Posterior vena cava (tissue), 2 donors: Measurements from ENCODE around the gene GOSR1. TPM values are rescaled to one million over a fixed set of nuclear protein-coding genes. Genes with fewer than 3 reads are reported as not detected.
"Not testable (repeated sequence)": the region's sequence is repeated elsewhere in the genome, so short reads cannot be mapped to it uniquely, and the experiment has no call there.

Source experiments
- DNase-seq: peaks from one replicate; pipeline ENCODE4 v3.0.0-alpha.2; 2020; ENCODE audit warnings: low spot score
- intact Hi-C, 2 donors: fragments of 100-400 bp; cut with DNase I; formaldehyde crosslinking; loops; one replicate each; pipeline versions ENCODE4 v1.14.1 to v1.14.2; 2022 to 2023
- total RNA-seq, 2 donors: library from RNA; stranded (reverse); fragmentation: NEBNext Ultra II Directional; extraction: Animal tissue kit (Norgen Biotek cat#: 25700); gene quantifications; one replicate each; pipeline ENCODE4 v1.2.1, GENCODE V29; 2021
- donor health status: DM: yes; HTN: yes; CAD: no.
- donor health status: DM: yes; HTN: yes; CAD: no.

GOSR1 gene
- total RNA-seq, 2 donors from 2014 or later, result 40.1 to 43.7 TPM

- intact Hi-C loops, result no loop called here
These were observed 16.6 kb downstream of the GOSR1 start for GRCh38 chr17:30493780-30494179.

GRCh38 chr17:30495586-30495985, 18.4 kb downstream of the GOSR1 start:
- no peak for DNase-seq
- intact Hi-C loops, result no loop called here

More at GRCh38 chr17:30493780-30494179, 16.6 kb downstream of the GOSR1 start:
- no peak for DNase-seq

GRCh38 chr17:30503558-30503957, 26.4 kb downstream of the GOSR1 start:
- no peak for DNase-seq
- intact Hi-C loops, result no loop called here

GRCh38 chr17:30505868-30506417, 28.7 kb downstream of the GOSR1 start:
- no peak for DNase-seq
- intact Hi-C loops, result no loop called here

- intact Hi-C loops, result no loop called here
- DNase-seq, result no peak
These were observed 29.3 kb downstream of the GOSR1 start for GRCh38 chr17:30506481-30506880.

GRCh38 chr17:30513346-30513745, 36.1 kb downstream of the GOSR1 start:
- intact Hi-C loops, result no loop called here

GRCh38 chr17:30514895-30515596, 37.8 kb downstream of the GOSR1 start:
- no peak for DNase-seq
- intact Hi-C loops, result no loop called here

More at GRCh38 chr17:30513346-30513745, 36.1 kb downstream of the GOSR1 start:
- no peak for DNase-seq

- DNase-seq, result no peak
- intact Hi-C loops, result no loop called here
These were observed 40.6 kb downstream of the GOSR1 start for GRCh38 chr17:30517786-30518185.

- intact Hi-C loops, result no loop called here
- no peak for DNase-seq
These were observed 42.0 kb downstream of the GOSR1 start for GRCh38 chr17:30519166-30519565.

- intact Hi-C loops, result no loop called here
- no peak for DNase-seq
These were observed 42.5 kb downstream of the GOSR1 start for GRCh38 chr17:30519707-30520106.

GRCh38 chr17:30520436-30520835, 43.2 kb downstream of the GOSR1 start:
- DNase-seq, result no peak
- intact Hi-C loops, result no loop called here

GRCh38 chr17:30520882-30521281, 43.7 kb downstream of the GOSR1 start:
- no peak for DNase-seq
- intact Hi-C loops, result no loop called here

- DNase-seq, result no peak
- intact Hi-C loops, result no loop called here
These were observed 44.6 kb downstream of the GOSR1 start for GRCh38 chr17:30521766-30522165.

- DNase-seq, intact Hi-C loops: not testable (repeated sequence)
These were observed 46.0 kb downstream of the GOSR1 start for GRCh38 chr17:30523236-30523635.

GRCh38 chr17:30524847-30525246, 47.6 kb downstream of the GOSR1 start:
- DNase-seq, result no peak
- intact Hi-C loops, result no loop called here

GRCh38 chr17:30526401-30526800, 49.2 kb downstream of the GOSR1 start:
- intact Hi-C loops, result no loop called here
- DNase-seq, result no peak

- DNase-seq, intact Hi-C loops: not testable (repeated sequence)
These were observed 51.5 kb downstream of the GOSR1 start for GRCh38 chr17:30528701-30529100.

- DNase-seq, result no peak
- intact Hi-C loops, result no loop called here
These were observed 53.3 kb downstream of the GOSR1 start for GRCh38 chr17:30530346-30531025.

- no peak for DNase-seq
- intact Hi-C loops, result no loop called here
These were observed 55.7 kb downstream of the GOSR1 start for GRCh38 chr17:30532871-30533270.

- intact Hi-C loops, result no loop called here
- DNase-seq, result no peak
These were observed 57.1 kb downstream of the GOSR1 start for GRCh38 chr17:30534298-30534697.
